ENCODE data around the gene ASPN. TPM values are rescaled to one million over a fixed set of nuclear protein-coding genes. Genes with fewer than 3 reads are reported as not detected.
A peak's percentile ranks its signal among the peaks of the same experiment; 100 is the strongest.

Gene ASPN
- total and polyA plus RNA-seq, 4 donors = 1.3 to 18.9 (median 1.8) TPM

GRCh38 chr9:92488681-92489550 lies 6.6 kb upstream of the ASPN start:
- peaks cover 0 to 44% (median 10%) of the 10 kb centered on the region in 5 donors for H3K4me1 ChIP-seq (ENCODE audit: control insufficient read depth in 5 of 5, insufficient read depth in 5 of 5, low read length in 5 of 5)
- no peak overlapping the region for H3K9ac ChIP-seq (ENCODE audit: insufficient read depth in 1 of 2, low read length in 2 of 2)
- H3K9me3 ChIP-seq (ENCODE audit: control insufficient read depth in 4 of 4, insufficient read depth in 3 of 4, low read length in 3 of 4) = no peaks in the 10 kb centered on the region
- H3K27ac ChIP-seq (ENCODE audit: low read depth in 1 of 2, low read length in 1 of 2) = no peak overlapping the region
- ATAC-seq (ENCODE audit: insufficient read depth, low FRiP score) (no peak), DNase-seq (peak in 1 of 3 donors; percentile 25)
- H3K36me3 ChIP-seq (ENCODE audit: control insufficient read depth in 4 of 4, insufficient read depth in 4 of 4, low read length in 4 of 4) = peaks cover 0 to 2% (median 0%) of the 10 kb centered on the region in 4 donors
- 73 to 86% methylated on average over 4 of the region's 4 CpGs for WGBS, 2 donors
- TF ChIP-seq CTCF (IDR thresholded peaks at IDR 0.05; ENCODE audit: control extremely low read depth, extremely low read depth) = no peak
- H3K4me3 ChIP-seq = no peak overlapping the region
- no peaks in the 10 kb centered on the region for H3K27me3 ChIP-seq (ENCODE audit: control insufficient read depth in 3 of 3, insufficient read depth in 3 of 3, low read length in 2 of 3)

- no peak overlapping the region for H3K27ac ChIP-seq (ENCODE audit: low read depth in 1 of 2, low read length in 1 of 2)
- DNase-seq (peak in 1 of 3 donors; percentile 43), ATAC-seq (ENCODE audit: insufficient read depth, low FRiP score) (no peak)
- WGBS, 2 donors = 69 to 76% methylated on average over 3 of the region's 3 CpGs
- H3K9me3 ChIP-seq (ENCODE audit: control insufficient read depth in 4 of 4, insufficient read depth in 3 of 4, low read length in 3 of 4) = no peaks in the 10 kb centered on the region
- H3K36me3 ChIP-seq (ENCODE audit: control insufficient read depth in 4 of 4, insufficient read depth in 4 of 4, low read length in 4 of 4) = no peaks in the 10 kb centered on the region
- no peak overlapping the region for H3K9ac ChIP-seq (ENCODE audit: insufficient read depth in 1 of 2, low read length in 2 of 2)
- H3K27me3 ChIP-seq (ENCODE audit: control insufficient read depth in 3 of 3, insufficient read depth in 3 of 3, low read length in 2 of 3) = no peaks in the 10 kb centered on the region
- no peak for TF ChIP-seq CTCF (IDR thresholded peaks at IDR 0.05; ENCODE audit: control extremely low read depth, extremely low read depth)
- H3K4me3 ChIP-seq = no peak overlapping the region
- peaks cover 2 to 42% (median 10%) of the 10 kb centered on the region in 5 donors for H3K4me1 ChIP-seq (ENCODE audit: control insufficient read depth in 5 of 5, insufficient read depth in 5 of 5, low read length in 5 of 5)
These were observed 4.1 kb upstream of the ASPN start for GRCh38 chr9:92486371-92486770.

- WGBS, 2 donors = 76 to 77% methylated on average over 3 of the region's 3 CpGs
These were observed 2.3 kb upstream of the ASPN start for GRCh38 chr9:92484563-92484962.

More at GRCh38 chr9:92484563-92484962, 2.3 kb upstream of the ASPN start:
- Histone ChIP-seq H3K27ac (ENCODE audit: low read depth in 1 of 2, low read length in 1 of 2) (no peak overlapping the region), H3K36me3 (ENCODE audit: control insufficient read depth in 4 of 4, insufficient read depth in 4 of 4, low read length in 4 of 4) (no peaks in the 10 kb centered on the region), H3K27me3 (ENCODE audit: control insufficient read depth in 3 of 3, insufficient read depth in 3 of 3, low read length in 2 of 3) (no peaks in the 10 kb centered on the region), H3K4me3 (no peak overlapping the region), H3K9me3 (ENCODE audit: control insufficient read depth in 4 of 4, insufficient read depth in 3 of 4, low read length in 3 of 4) (no peaks in the 10 kb centered on the region), H3K9ac (ENCODE audit: insufficient read depth in 1 of 2, low read length in 2 of 2) (no peak overlapping the region), H3K4me1 (ENCODE audit: control insufficient read depth in 5 of 5, insufficient read depth in 5 of 5, low read length in 5 of 5) (peaks cover 1 to 55% (median 21%) of the 10 kb centered on the region in 5 donors)
- ATAC-seq (ENCODE audit: insufficient read depth, low FRiP score) (no peak), DNase-seq (no peak)
- TF ChIP-seq CTCF (IDR thresholded peaks at IDR 0.05; ENCODE audit: control extremely low read depth, extremely low read depth) = no peak

Measured in lung (tissue), 12 donors.